Mesenchymal stem cell (in vitro differentiated cells and primary cell): Measurements from ENCODE around the gene ITGB1.

Source experiments
- DNase-seq: peaks from one replicate; pipeline ENCODE4 v3.0.0-alpha.2; 2013
- H2AFZ ChIP-seq: one replicate; pipeline ENCODE4 v1.6.1; 2013; ENCODE audit warnings: low read depth, mild to moderate bottlenecking, control low read depth, inconsistent platforms, low read length, moderate library complexity
- H2AK5ac ChIP-seq: 2 replicates; pipeline ENCODE4 v1.6.1; 2013; ENCODE audit warnings: low read length, moderate library complexity, mild to moderate bottlenecking, inconsistent platforms; ENCODE audit not compliant: severe bottlenecking
- H2BK120ac ChIP-seq: one replicate; pipeline ENCODE4 v1.6.1; 2013; ENCODE audit warnings: low read depth, mild to moderate bottlenecking, inconsistent platforms, low read length, moderate library complexity
- H2BK12ac ChIP-seq, 2 experiments: one replicate each; pipeline ENCODE4 v1.6.1; 2013; ENCODE audit warnings: inconsistent platforms in 2 of 2, low read length in 2 of 2, mild to moderate bottlenecking in 2 of 2, moderate library complexity in 2 of 2, control low read depth in 1 of 2
- H2BK15ac ChIP-seq: one replicate; pipeline ENCODE4 v1.6.1; 2013; ENCODE audit warnings: mild to moderate bottlenecking, low read depth, inconsistent platforms; ENCODE audit not compliant: poor library complexity, severe bottlenecking
- H2BK5ac ChIP-seq: 2 replicates; pipeline ENCODE4 v1.6.1; 2013; ENCODE audit warnings: low read depth, mild to moderate bottlenecking, low read length, control low read depth, inconsistent platforms; ENCODE audit not compliant: poor library complexity, severe bottlenecking
- H3K14ac ChIP-seq, 2 experiments: one replicate each; pipeline ENCODE4 v1.6.1; 2013; ENCODE audit warnings: inconsistent platforms in 2 of 2, low read length in 2 of 2, control low read depth in 1 of 2, mild to moderate bottlenecking in 1 of 2, moderate library complexity in 1 of 2
- H3K18ac ChIP-seq, 2 experiments: one replicate each; pipeline ENCODE4 v1.6.1; 2013; ENCODE audit warnings: inconsistent platforms in 2 of 2, low read length in 2 of 2, control low read depth in 1 of 2, low read depth in 1 of 2, mild to moderate bottlenecking in 1 of 2
- H3K23ac ChIP-seq, 2 experiments: one replicate each; pipeline ENCODE4 v1.6.1; 2013; ENCODE audit warnings: inconsistent platforms in 2 of 2, low read length in 2 of 2, mild to moderate bottlenecking in 2 of 2, moderate library complexity in 2 of 2, control low read depth in 1 of 2
- H3K27ac ChIP-seq: 2 replicates; pipeline ENCODE4 v1.5.1; 2013; ENCODE audit warnings: mild to moderate bottlenecking, moderate library complexity, low read length, control low read depth, inconsistent platforms; ENCODE audit not compliant: poor library complexity, severe bottlenecking
- H3K27me3 ChIP-seq, 2 experiments: 2 replicates each; pipeline versions ENCODE4 v1.6.1 to v1.7.0; 2013; ENCODE audit warnings: low read length in 2 of 2, mild to moderate bottlenecking in 2 of 2, moderate library complexity in 2 of 2, control low read depth in 1 of 2, inconsistent platforms in 1 of 2; ENCODE audit not compliant: control insufficient read depth in 1 of 2, insufficient read depth in 1 of 2
- H3K36me3 ChIP-seq, 2 experiments: 2 replicates each; pipeline versions ENCODE4 v1.6.1 to v1.7.0; 2013; ENCODE audit warnings: low read length in 2 of 2, control low read depth in 1 of 2, inconsistent platforms in 1 of 2, low read depth in 1 of 2, mild to moderate bottlenecking in 1 of 2; ENCODE audit not compliant: insufficient read depth in 2 of 2, control insufficient read depth in 1 of 2
- H3K4ac ChIP-seq, 2 experiments: one replicate each; pipeline ENCODE4 v1.6.1; 2013; ENCODE audit warnings: inconsistent platforms in 2 of 2, low read length in 2 of 2, mild to moderate bottlenecking in 2 of 2, moderate library complexity in 2 of 2, control low read depth in 1 of 2, low read depth in 1 of 2
- H3K4me1 ChIP-seq: 2 replicates; pipeline ENCODE4 v1.6.1; 2013; ENCODE audit warnings: low read depth, low read length, control low read depth; ENCODE audit not compliant: control insufficient read depth, insufficient read depth
- H3K4me2 ChIP-seq: 2 replicates; pipeline ENCODE4 v1.6.1; 2013; ENCODE audit warnings: low read length, mild to moderate bottlenecking, inconsistent platforms; ENCODE audit not compliant: poor library complexity, severe bottlenecking
- H3K4me3 ChIP-seq, 2 experiments: 2 replicates each; pipeline versions ENCODE4 v1.5.1 to v1.7.0; 2013; ENCODE audit warnings: low read length in 2 of 2, mild to moderate bottlenecking in 2 of 2, control low read depth in 1 of 2, low read depth in 1 of 2; ENCODE audit not compliant: insufficient read depth in 1 of 2
- H3K79me1 ChIP-seq: replicated peaks from 2 replicates; pipeline ENCODE4 v1.6.1; 2013; ENCODE audit warnings: mild to moderate bottlenecking, control low read depth, low read length, inconsistent platforms; ENCODE audit not compliant: poor library complexity, severe bottlenecking
- H3K9ac ChIP-seq: 2 replicates; pipeline ENCODE4 v1.7.0; 2013; ENCODE audit warnings: mild to moderate bottlenecking, low read length, moderate library complexity
- H3K9me3 ChIP-seq: 2 replicates; pipeline ENCODE4 v1.7.0; 2013; ENCODE audit warnings: mild to moderate bottlenecking, low read length; ENCODE audit not compliant: control insufficient read depth
- H4K8ac ChIP-seq: one replicate; pipeline ENCODE4 v1.6.1; 2013; ENCODE audit warnings: inconsistent platforms, mild to moderate bottlenecking, low read length, moderate library complexity
- H4K91ac ChIP-seq: one replicate; pipeline ENCODE4 v1.6.1; 2013; ENCODE audit warnings: mild to moderate bottlenecking, low read length, inconsistent platforms
- WGBS: methylation state at CpG from one replicate; pipeline ENCODE4 v1.1.7; 2013; ENCODE audit warnings: mixed read lengths; 5-methylcytosine and 5-hydroxymethylcytosine counted together

ITGB1 gene

DNA sequence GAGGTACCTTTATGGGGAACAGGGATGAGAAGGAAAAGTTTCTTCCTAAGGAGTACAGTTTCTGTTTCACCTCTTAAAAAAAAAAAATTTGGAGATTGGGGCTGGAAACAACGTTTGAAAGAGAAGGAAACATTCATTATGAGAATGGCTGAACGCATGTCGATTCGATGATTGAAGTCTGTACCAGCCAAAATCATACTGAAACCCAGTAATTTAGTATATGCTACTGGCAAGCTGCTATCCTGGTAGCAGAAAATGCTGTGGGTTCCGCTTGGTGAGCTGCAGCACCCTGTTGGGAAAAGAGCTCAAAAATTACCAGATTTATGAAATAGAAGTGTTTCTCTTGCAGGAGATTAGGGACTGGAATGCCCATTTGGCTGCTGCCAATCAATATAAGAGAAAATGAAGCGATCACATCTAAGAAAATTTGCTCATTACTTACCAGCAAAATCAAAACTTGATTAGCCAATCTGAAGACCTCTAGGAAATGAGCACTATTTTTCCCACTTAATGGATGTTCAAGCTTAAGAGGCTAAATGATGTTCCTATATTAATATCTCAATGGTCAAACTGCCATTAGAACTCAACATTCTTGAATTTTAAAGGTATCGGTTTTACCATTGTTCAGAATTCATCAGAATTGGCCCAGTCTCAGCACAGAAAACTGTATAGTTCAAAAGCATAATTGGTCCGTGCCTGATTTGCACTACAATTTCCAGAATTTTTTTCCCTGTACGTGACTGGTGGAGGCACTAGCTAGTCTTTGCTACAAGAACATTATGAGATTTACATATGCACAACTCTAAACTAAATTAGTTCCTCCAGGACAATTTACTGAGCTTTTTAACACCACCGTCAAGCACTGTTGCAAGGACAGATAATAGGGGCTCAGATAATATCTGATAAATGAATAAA, 1.2 kb upstream of the ITGB1 start:
- no peaks in the 10 kb centered on the region for H3K27me3 ChIP-seq
- 31% methylated on average over 9 of the region's 10 CpGs for WGBS
- peak overlapping the region; percentile 96 for H2AK5ac ChIP-seq
- H3K9me3 ChIP-seq, result no peaks in the 10 kb centered on the region
- DNase-seq, result no peak
- peak overlapping the region; percentile 98 for H2BK120ac ChIP-seq
- H3K79me1 ChIP-seq, result peaks cover 3% of the 10 kb centered on the region
- no peak overlapping the region for H4K8ac ChIP-seq
- H3K4me3 ChIP-seq, result peak overlapping the region in 1 of 2 experiments; percentile 95
- no peak overlapping the region for H3K23ac ChIP-seq
- peak overlapping the region; percentile 100 for H3K9ac ChIP-seq
- H3K4ac ChIP-seq, result peak overlapping the region in 1 of 2 experiments; percentile 90
- H2BK15ac ChIP-seq, result no peak overlapping the region
- H3K4me1 ChIP-seq, result peaks cover 5% of the 10 kb centered on the region
- peak overlapping the region; percentile 99 for H3K27ac ChIP-seq
- H3K36me3 ChIP-seq, result peaks cover 3 to 4% of the 10 kb centered on the region in 2 experiments
- H3K18ac ChIP-seq, result peak overlapping the region; percentile 38 to 99
- peak overlapping the region; percentile 96 for H2BK5ac ChIP-seq
- H3K4me2 ChIP-seq, result peak overlapping the region; percentile 80
- H4K91ac ChIP-seq, result no peak overlapping the region
- no peak overlapping the region for H2AFZ ChIP-seq
- no peak overlapping the region for H2BK12ac ChIP-seq
- H3K14ac ChIP-seq, result no peak overlapping the region

DNA sequence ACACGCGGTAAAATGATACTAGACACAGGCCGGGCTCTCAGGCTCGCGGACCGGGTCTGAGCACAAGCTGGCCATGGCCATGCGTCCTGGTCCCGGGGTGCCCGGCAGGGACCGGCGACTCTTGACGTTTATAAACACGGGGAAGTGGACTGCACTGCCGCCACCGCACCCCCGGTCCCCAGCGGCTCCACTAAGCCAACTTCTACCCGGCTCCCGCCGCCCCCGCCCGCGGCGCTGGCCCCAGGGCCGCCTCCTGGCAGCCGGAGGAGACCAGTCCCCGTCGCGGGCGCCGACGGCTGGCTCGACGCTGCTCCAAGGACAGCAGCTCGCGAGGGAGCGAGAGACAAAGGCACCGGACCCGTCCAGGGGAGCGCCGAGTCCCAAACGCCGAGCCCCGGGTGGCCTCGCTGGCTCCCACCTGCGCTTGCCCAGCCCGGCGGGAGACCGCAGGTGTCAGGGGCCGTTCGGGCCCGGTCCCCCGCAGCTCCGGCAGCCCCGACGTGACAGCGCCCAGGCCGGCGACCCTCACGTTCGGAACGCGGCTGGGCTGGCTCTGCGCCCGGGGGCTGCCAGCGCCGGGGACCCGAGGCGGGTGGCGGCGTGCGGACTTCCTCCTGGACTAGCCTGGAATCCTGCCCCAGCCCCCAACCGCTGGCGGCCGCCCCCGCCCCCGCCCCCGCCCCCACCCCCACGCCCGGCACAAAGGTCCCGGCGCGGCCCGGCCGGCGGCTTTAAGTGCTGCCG, 517 bp downstream of the ITGB1 start:
- H4K91ac ChIP-seq, result peak overlapping the region; percentile 99
- peaks cover 3 to 15% of the 10 kb centered on the region in 2 experiments for H3K36me3 ChIP-seq
- H2AK5ac ChIP-seq, result peak overlapping the region; percentile 95
- peak overlapping the region; percentile 100 for H2BK15ac ChIP-seq
- H3K23ac ChIP-seq, result peak overlapping the region; percentile 96 to 98
- DNase-seq, result no peak
- H3K18ac ChIP-seq, result peak overlapping the region; percentile 99 to 100
- H3K4ac ChIP-seq, result peak overlapping the region; percentile 95 to 97
- H4K8ac ChIP-seq, result peak overlapping the region; percentile 64
- H3K27ac ChIP-seq, result peak overlapping the region; percentile 97
- no peaks in the 10 kb centered on the region for H3K27me3 ChIP-seq
- H3K4me3 ChIP-seq, result peak overlapping the region; percentile 90 to 97
- no peak overlapping the region for H2AFZ ChIP-seq
- peak overlapping the region in 1 of 2 experiments; percentile 82 for H2BK12ac ChIP-seq
- peak overlapping the region; percentile 100 for H3K9ac ChIP-seq
- H3K4me2 ChIP-seq, result peak overlapping the region; percentile 57
- H3K9me3 ChIP-seq, result no peaks in the 10 kb centered on the region
- peak overlapping the region; percentile 89 to 99 for H3K14ac ChIP-seq
- H3K4me1 ChIP-seq, result peaks cover 3% of the 10 kb centered on the region
- H3K79me1 ChIP-seq, result no peaks in the 10 kb centered on the region
- under 1% methylated on average over 32 of the region's 87 CpGs for WGBS
- H2BK5ac ChIP-seq, result peak overlapping the region; percentile 100
- H2BK120ac ChIP-seq, result peak overlapping the region; percentile 99

DNA sequence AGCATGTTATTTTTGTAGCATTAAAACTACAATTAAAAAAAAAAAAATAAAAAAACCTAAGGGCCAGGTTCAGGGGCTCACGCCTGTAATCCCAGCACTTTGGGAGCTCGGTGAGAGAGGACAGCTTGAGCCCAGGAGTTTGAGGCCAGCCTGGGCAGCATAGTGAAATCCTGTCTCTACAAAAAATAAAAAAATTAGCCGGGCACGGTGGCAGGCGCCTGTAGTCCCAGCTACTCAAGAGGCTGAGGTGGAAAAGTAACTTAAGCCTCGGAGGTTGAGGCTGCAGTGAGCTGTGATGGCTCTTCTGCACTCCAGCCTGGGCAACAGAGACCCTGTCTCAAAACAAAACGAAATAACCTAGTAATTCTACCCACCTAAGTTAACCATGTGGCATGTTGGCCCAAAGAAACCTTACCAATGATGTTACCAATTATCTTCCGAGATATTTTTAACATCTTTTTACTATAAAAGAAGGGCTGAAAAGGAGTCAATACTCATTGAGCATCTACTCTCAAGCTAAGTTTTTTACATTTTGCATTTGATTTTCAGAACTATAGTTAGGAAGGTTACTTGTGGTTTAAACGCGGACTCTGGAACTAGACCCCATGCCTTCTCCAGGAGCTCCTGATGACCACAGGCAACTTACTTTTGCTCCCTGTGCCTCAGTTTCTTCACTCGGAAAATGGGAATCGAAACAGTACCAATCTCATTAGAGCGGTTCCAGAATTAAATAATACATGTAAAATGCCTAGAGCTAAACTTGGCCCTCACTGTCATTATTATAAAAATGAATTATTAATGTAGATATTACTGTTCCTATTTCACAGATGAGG, 1.4 kb downstream of the ITGB1 start:
- Histone ChIP-seq H3K4ac (no peak overlapping the region), H3K4me2 (peak overlapping the region; percentile 65), H3K27ac (peak overlapping the region; percentile 97), H2BK5ac (peak overlapping the region; percentile 61), H3K23ac (no peak overlapping the region), H2BK120ac (no peak overlapping the region), H3K14ac (no peak overlapping the region), H3K4me3 (peak overlapping the region; percentile 56 to 90), H3K36me3 (peaks cover 3 to 15% of the 10 kb centered on the region in 2 experiments), H2AK5ac (peak overlapping the region; percentile 76), H2AFZ (no peak overlapping the region), H3K4me1 (peaks cover 3% of the 10 kb centered on the region), H2BK12ac (no peak overlapping the region), H4K8ac (no peak overlapping the region), H3K27me3 (no peaks in the 10 kb centered on the region), H3K18ac (no peak overlapping the region), H2BK15ac (no peak overlapping the region), H3K79me1 (no peaks in the 10 kb centered on the region), H4K91ac (no peak overlapping the region), H3K9ac (peak overlapping the region; percentile 99), H3K9me3 (no peaks in the 10 kb centered on the region)
- WGBS, result 1% methylated on average over 7 of the region's 13 CpGs
- no peak for DNase-seq
